ENCODE results near the gene PRPF6.

The PRPF6 gene, protein sequence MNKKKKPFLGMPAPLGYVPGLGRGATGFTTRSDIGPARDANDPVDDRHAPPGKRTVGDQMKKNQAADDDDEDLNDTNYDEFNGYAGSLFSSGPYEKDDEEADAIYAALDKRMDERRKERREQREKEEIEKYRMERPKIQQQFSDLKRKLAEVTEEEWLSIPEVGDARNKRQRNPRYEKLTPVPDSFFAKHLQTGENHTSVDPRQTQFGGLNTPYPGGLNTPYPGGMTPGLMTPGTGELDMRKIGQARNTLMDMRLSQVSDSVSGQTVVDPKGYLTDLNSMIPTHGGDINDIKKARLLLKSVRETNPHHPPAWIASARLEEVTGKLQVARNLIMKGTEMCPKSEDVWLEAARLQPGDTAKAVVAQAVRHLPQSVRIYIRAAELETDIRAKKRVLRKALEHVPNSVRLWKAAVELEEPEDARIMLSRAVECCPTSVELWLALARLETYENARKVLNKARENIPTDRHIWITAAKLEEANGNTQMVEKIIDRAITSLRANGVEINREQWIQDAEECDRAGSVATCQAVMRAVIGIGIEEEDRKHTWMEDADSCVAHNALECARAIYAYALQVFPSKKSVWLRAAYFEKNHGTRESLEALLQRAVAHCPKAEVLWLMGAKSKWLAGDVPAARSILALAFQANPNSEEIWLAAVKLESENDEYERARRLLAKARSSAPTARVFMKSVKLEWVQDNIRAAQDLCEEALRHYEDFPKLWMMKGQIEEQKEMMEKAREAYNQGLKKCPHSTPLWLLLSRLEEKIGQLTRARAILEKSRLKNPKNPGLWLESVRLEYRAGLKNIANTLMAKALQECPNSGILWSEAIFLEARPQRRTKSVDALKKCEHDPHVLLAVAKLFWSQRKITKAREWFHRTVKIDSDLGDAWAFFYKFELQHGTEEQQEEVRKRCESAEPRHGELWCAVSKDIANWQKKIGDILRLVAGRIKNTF

GRCh38 chr20:63980806-63981728, at the start of gene PRPF6:
Gene PRPF6, plus strand, starts transcription at chr20:63981132. Its CDS starts 114 bp downstream, at chr20:63981246.
- peak within 1 kb of the TSS; percentile 74 for H3K4me3 ChIP-seq (ENCODE audit: control insufficient read depth, low read depth, low read length)
- DNase-seq (ENCODE audit: low read depth) = peak; percentile 93
- TF ChIP-seq CTCF (conservative IDR thresholded peaks at IDR 0.05; ENCODE audit: control insufficient read depth, insufficient read depth, low read depth, low read length) = peak; percentile 74

GRCh38 chr20:63931735-63932134, 49.2 kb upstream of the PRPF6 start:
- no peak overlapping the region for H3K4me3 ChIP-seq (ENCODE audit: control insufficient read depth, low read depth, low read length)
- TF ChIP-seq CTCF (conservative IDR thresholded peaks at IDR 0.05; ENCODE audit: control insufficient read depth, insufficient read depth, low read depth, low read length) = no peak
- no peak for DNase-seq (ENCODE audit: low read depth)

GRCh38 chr20:63932606-63933160, 48.2 kb upstream of the PRPF6 start:
- DNase-seq (ENCODE audit: low read depth) = no peak
- no peak overlapping the region for H3K4me3 ChIP-seq (ENCODE audit: control insufficient read depth, low read depth, low read length)
- TF ChIP-seq CTCF (conservative IDR thresholded peaks at IDR 0.05; ENCODE audit: control insufficient read depth, insufficient read depth, low read depth, low read length) = no peak

DNA sequence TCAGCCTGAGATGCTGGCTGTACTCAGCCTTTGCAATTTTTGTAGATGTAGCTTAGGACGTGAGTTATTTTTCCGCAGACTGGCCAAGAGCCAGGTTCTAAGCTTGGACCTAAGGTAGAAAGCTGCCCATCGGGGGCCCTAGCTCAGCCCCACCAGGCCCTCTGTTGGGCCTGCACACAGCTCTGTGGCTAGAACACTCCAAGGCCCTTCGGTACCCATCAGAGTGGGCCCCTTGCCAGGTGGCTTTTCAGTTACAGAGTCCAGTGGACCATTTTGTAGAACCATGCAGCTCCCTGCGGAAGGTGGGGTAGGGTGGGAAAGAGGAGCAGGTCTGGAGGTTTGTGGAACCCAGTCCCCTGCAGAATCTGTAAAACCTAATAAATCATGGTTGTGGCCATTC, 47.3 kb upstream of the PRPF6 start:
- H3K4me3 ChIP-seq (ENCODE audit: control insufficient read depth, low read depth, low read length) = no peak overlapping the region
- no peak for DNase-seq (ENCODE audit: low read depth)
- TF ChIP-seq CTCF (conservative IDR thresholded peaks at IDR 0.05; ENCODE audit: control insufficient read depth, insufficient read depth, low read depth, low read length) = no peak

DNA sequence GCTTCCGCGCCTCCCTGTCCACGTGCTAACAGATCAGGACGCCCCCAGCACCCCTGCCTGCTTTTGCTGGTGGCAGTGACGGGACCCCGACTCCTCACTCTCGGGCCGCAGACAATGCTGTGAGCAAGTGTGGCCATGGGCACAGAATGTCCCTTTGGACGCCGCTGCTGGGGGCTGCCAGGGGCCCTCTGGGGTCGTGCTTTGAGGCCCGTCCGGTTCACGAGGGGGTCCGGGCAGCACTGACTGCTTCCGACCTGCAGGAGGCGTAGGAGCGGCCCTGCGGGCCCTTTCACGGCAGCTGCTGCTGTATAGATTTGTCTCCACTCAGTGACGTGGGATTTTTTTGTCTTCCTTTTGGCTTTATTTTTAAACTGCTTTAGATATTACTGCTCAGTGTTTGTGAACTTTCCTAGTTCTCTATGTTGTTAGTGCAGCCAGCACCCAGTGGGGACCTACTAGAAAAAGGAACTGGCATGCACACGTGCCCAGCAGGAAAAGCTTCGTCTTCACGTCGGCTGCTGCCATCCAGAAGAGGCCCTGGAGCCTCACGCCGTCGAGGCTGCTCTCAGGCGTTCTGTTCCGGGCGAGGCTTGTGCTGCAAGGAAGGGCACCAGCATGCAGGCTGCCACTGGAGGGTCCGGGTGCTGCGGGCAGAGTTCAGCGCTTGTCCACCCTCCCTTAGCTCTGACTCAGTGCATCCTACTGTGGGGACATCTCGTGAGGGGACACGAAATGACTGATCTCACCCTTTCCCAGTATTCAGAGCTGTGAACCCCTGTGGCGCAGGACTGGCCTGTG, 46.5 kb upstream of the PRPF6 start:
- no peak for DNase-seq (ENCODE audit: low read depth)
- H3K4me3 ChIP-seq (ENCODE audit: control insufficient read depth, low read depth, low read length) = no peak overlapping the region

More for the DNA sequence above, 46.5 kb upstream of the PRPF6 start:
- peak; percentile 26 for TF ChIP-seq CTCF (conservative IDR thresholded peaks at IDR 0.05; ENCODE audit: control insufficient read depth, insufficient read depth, low read depth, low read length)

Data from fibroblast of mammary gland (primary cell).